Natural killer cell (primary cell): ENCODE data around the gene PQBP1. TPM values are rescaled to one million over a fixed set of nuclear protein-coding genes. Genes with fewer than 3 reads are reported as not detected.

Experiments used
- ATAC-seq, 3 donors: fragments of 150-1000 bp in 2 of 3; fragments of 200-7000 bp in 1 of 3; cut with Tn5 transposase; 1 replicate in 1 of 3; 2 replicates in 2 of 3; pipeline ENCODE4 v1.10.0; 2021; ENCODE audit warnings: mild to moderate bottlenecking in 2 of 3, moderate library complexity in 2 of 3
- DNase-seq, 2 donors: peaks; one replicate each; pipeline versions ENCODE4 v3.0.0 to v3.0.0-alpha.2; 2013 to 2021; ENCODE audit warnings: mixed read lengths in 1 of 2
- H3K27ac ChIP-seq: one replicate; pipeline ENCODE4 v1.5.1; 2013; ENCODE audit warnings: mild to moderate bottlenecking, low read length
- H3K27me3 ChIP-seq: one replicate; pipeline ENCODE4 v1.6.1; 2013; ENCODE audit warnings: low read length; ENCODE audit not compliant: control insufficient read depth, insufficient read depth
- H3K36me3 ChIP-seq: one replicate; pipeline ENCODE4 v1.6.1; 2013; ENCODE audit warnings: low read length; ENCODE audit not compliant: control insufficient read depth, insufficient read depth
- H3K4me1 ChIP-seq: one replicate; pipeline ENCODE4 v1.6.1; 2013; ENCODE audit warnings: low read length; ENCODE audit not compliant: control insufficient read depth, insufficient read depth
- H3K4me3 ChIP-seq: one replicate; pipeline ENCODE4 v1.5.1; 2013; ENCODE audit warnings: low read length
- H3K9me3 ChIP-seq: one replicate; pipeline ENCODE4 v1.6.1; 2013; ENCODE audit warnings: low read length; ENCODE audit not compliant: control insufficient read depth, insufficient read depth
- H3K27ac Mint-ChIP-seq, 2 donors: one replicate each; pipeline ENCODE4 v1.8.0; 2022; ENCODE audit warnings: mild to moderate bottlenecking in 2 of 2, mixed read lengths in 2 of 2, moderate library complexity in 1 of 2
- H3K27me3 Mint-ChIP-seq, 2 donors: one replicate each; pipeline ENCODE4 v1.8.0; 2022; ENCODE audit warnings: low read depth in 2 of 2, mixed read lengths in 2 of 2
- H3K36me3 Mint-ChIP-seq: one replicate; pipeline ENCODE4 v1.8.0; 2022; ENCODE audit warnings: mixed read lengths
- H3K4me1 Mint-ChIP-seq, 2 donors: one replicate each; pipeline ENCODE4 v1.8.0; 2022; ENCODE audit warnings: mixed read lengths in 2 of 2
- H3K4me3 Mint-ChIP-seq: one replicate; pipeline ENCODE4 v1.8.0; 2022; ENCODE audit warnings: mild to moderate bottlenecking, moderate library complexity, mixed read lengths
- H3K9me3 Mint-ChIP-seq, 2 donors: one replicate each; pipeline ENCODE4 v1.8.0; 2022; ENCODE audit warnings: mixed read lengths in 2 of 2
- CTCF ChIP-seq: fragments of 200-600 bp; IDR thresholded peaks from one replicate; pipeline ENCODE4 v1.8.0; 2022; ENCODE audit warnings: antibody characterized with exemption
- WGBS: methylation state at CpG from one replicate; pipeline ENCODE4 v1.1.7; 2013; ENCODE audit warnings: missing lambda C conversion rate; ENCODE audit not compliant: insufficient coverage; 5-methylcytosine and 5-hydroxymethylcytosine counted together
- intact Hi-C: fragments of 100-400 bp; cut with micrococcal nuclease; formaldehyde crosslinking; loops from one replicate; pipeline ENCODE4 v1.14.2; 2022
- total RNA-seq, 4 donors: library from RNA; stranded (reverse); fragments of 120-200 nt in 1 of 4; gene quantifications; one replicate each; pipeline versions ENCODE4 v1.2.3 to v1.2.4, GENCODE V29; 2013 to 2022

Gene PQBP1
- total RNA-seq, 3 donors from 2014 or later (not counting 1 experiment from before 2014, with no cell fraction given), result 57.2 to 62.0 (median 59.1) TPM

- no peaks in the 10 kb centered on the region for H3K27me3 ChIP-seq
- Mint-ChIP-seq H3K4me3 (peak overlapping the region; percentile 82), H3K27me3 (peaks cover 0 to 2% of the 10 kb centered on the region in 2 donors), H3K4me1 (peaks cover 53 to 72% of the 10 kb centered on the region in 2 donors), H3K27ac (peak overlapping the region; percentile 95 to 97), H3K9me3 (no peaks in the 10 kb centered on the region), H3K36me3 (peaks cover 7% of the 10 kb centered on the region)
- ATAC-seq (no peak), DNase-seq (no peak)
- H3K36me3 ChIP-seq, result peaks cover 16% of the 10 kb centered on the region
- peak overlapping the region; percentile 99 for H3K27ac ChIP-seq
- no peaks in the 10 kb centered on the region for H3K9me3 ChIP-seq
- no peak for TF ChIP-seq CTCF
- peaks cover 78% of the 10 kb centered on the region for H3K4me1 ChIP-seq
- no peak overlapping the region for H3K4me3 ChIP-seq
- intact Hi-C loops, result loop anchor here (1.0 to 10.0 kb wide), 3 partner anchors 17 to 222 kb away; partner anchors contain the start of genes OTUD5 and PIM2
- 79% methylated on average over 7 of the region's 8 CpGs for WGBS
Measured at GRCh38 chrX:48936429-48937053, 38.8 kb downstream of the PQBP1 start.

- ATAC-seq, result peak; percentile 72 to 89 (median 86)
- intact Hi-C loops, result loop anchor here (1.0 to 10.0 kb wide), 3 partner anchors 18 to 222 kb away; partner anchors contain the start of genes OTUD5 and PIM2
- peak; percentile 78 to 92 for DNase-seq
Measured at GRCh38 chrX:48937054-48937907, 39.6 kb downstream of the PQBP1 start.

DNA sequence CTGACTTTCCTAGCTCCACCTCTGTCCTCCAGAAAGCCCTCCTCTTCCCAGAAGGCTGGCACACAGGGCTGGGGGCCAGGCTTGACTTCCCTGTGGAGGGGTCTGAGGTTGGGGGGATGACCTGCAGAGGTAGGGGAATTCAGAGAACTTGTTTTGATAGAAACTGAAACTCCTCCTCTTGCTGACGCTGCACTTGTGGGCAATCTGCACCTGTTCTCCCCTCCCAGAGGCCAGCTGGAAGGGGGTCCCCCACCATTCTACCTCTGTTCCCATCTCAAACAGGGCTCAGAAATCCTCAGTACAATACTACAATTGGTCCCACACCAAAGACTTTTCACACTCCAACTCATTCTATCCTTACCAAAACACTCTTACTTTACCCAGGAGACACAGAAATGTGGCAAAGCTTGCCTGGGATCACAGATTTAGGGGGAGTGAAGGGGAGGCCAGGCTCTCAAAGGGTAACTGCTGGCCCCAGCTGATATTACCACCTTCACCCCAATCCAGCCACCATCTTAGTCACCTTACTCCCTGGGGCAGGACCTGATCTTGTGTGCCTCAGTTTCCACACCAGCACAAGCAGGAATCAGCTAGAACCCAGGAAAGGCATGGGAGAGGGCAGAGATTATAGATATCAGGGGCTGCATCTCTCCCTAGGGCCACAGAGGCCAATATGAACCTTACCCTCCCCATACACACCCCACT, 41.1 kb downstream of the PQBP1 start:
- Mint-ChIP-seq H3K9me3 (no peaks in the 10 kb centered on the region), H3K27ac (peak overlapping the region; percentile 95 to 97), H3K4me3 (peak overlapping the region; percentile 82), H3K36me3 (peaks cover 2% of the 10 kb centered on the region), H3K27me3 (peaks cover 0 to 6% of the 10 kb centered on the region in 2 donors), H3K4me1 (peaks cover 70 to 87% of the 10 kb centered on the region in 2 donors)
- intact Hi-C loops, result loop anchor here (10.0 kb wide), 1 partner anchor 224 kb away; no protein-coding TSS in a partner anchor
- Histone ChIP-seq H3K4me3 (no peak overlapping the region), H3K27me3 (no peaks in the 10 kb centered on the region), H3K4me1 (peaks cover 85% of the 10 kb centered on the region), H3K27ac (peak overlapping the region; percentile 99), H3K9me3 (no peaks in the 10 kb centered on the region), H3K36me3 (peaks cover 15% of the 10 kb centered on the region)
- peak in 1 of 2 donors; percentile 87 for DNase-seq
- TF ChIP-seq CTCF, result no peak
- WGBS, result 0% methylated on average over 1 of the region's 1 CpG
- peak; percentile 25 to 39 (median 29) for ATAC-seq

More at GRCh38 chrX:48937054-48937907, 39.6 kb downstream of the PQBP1 start:
- H3K27me3 ChIP-seq, result no peaks in the 10 kb centered on the region
- H3K4me3 ChIP-seq, result peak overlapping the region; percentile 19
- peaks cover 7% of the 10 kb centered on the region for H3K36me3 Mint-ChIP-seq
- H3K27ac Mint-ChIP-seq, result peak overlapping the region; percentile 95 to 97
- H3K27me3 Mint-ChIP-seq, result peaks cover 0 to 6% of the 10 kb centered on the region in 2 donors
- H3K9me3 Mint-ChIP-seq, result no peaks in the 10 kb centered on the region
- no peaks in the 10 kb centered on the region for H3K9me3 ChIP-seq
- WGBS, result 1% methylated on average over 8 of the region's 9 CpGs
- peaks cover 60 to 79% of the 10 kb centered on the region in 2 donors for H3K4me1 Mint-ChIP-seq
- peak; percentile 33 for TF ChIP-seq CTCF
- H3K4me1 ChIP-seq, result peaks cover 85% of the 10 kb centered on the region
- H3K27ac ChIP-seq, result peak overlapping the region; percentile 99
- peaks cover 16% of the 10 kb centered on the region for H3K36me3 ChIP-seq
- H3K4me3 Mint-ChIP-seq, result peak overlapping the region; percentile 82
